K562 (cell line): ENCODE results near the gene TMEM120B. TPM values are rescaled to one million over a fixed set of nuclear protein-coding genes. Genes with fewer than 3 reads are reported as not detected.

ENCODE experiments used
- EHMT2 ChIP-seq: fragments of 450-650 bp; IDR thresholded peaks from 2 replicates; pipeline ENCODE4 v1.6.1; 2018; ENCODE audit warnings: antibody characterized with exemption
- GMEB1 ChIP-seq: fragments of 250-450 bp; sonication (Bioruptor Pico); IDR thresholded peaks from 2 replicates; pipeline ENCODE4 v1.4.0; 2020; ENCODE audit warnings: mild to moderate bottlenecking
- MEIS2 ChIP-seq: fragments of 450-650 bp; IDR thresholded peaks from 2 replicates; pipeline ENCODE4 v1.6.1; 2014; ENCODE audit warnings: mild to moderate bottlenecking; ENCODE audit not compliant: partially characterized antibody
- NR0B1 ChIP-seq: fragments of 450-650 bp; IDR thresholded peaks from one replicate; pipeline ENCODE4 v1.6.1; 2018; ENCODE audit warnings: mild to moderate bottlenecking, moderate library complexity; ENCODE audit not compliant: partially characterized antibody
- POLR2H ChIP-seq: IDR thresholded peaks from 2 replicates; pipeline ENCODE4 v1.6.1; 2016; ENCODE audit warnings: missing genetic modification characterization, low read depth, mild to moderate bottlenecking, control low read depth, missing compliant biosample characterization, moderate library complexity
- RAD21 ChIP-seq, 2 experiments: fragments of 250-450 bp in 1 of 2; fragments of 450-650 bp in 1 of 2; sonication (Bioruptor Pico) in 1 of 2; formaldehyde crosslinking in 1 of 2; IDR thresholded peaks in 1 of 2; conservative IDR thresholded peaks in 1 of 2; 2 replicates each; pipeline versions ENCODE4 v1.4.0 to v1.8.0; 2020 to 2022; ENCODE audit warnings: mild to moderate bottlenecking in 2 of 2, moderate library complexity in 1 of 2
- TARDBP ChIP-seq: fragments of 450-650 bp; IDR thresholded peaks from 2 replicates; pipeline ENCODE4 v1.6.1; 2016
- TRIM24 ChIP-seq, 2 experiments: fragments of 450-650 bp; IDR thresholded peaks; 2 replicates each; pipeline ENCODE4 v1.6.1; 2016
- XRCC5 ChIP-seq: fragments of 200-400 bp; formaldehyde crosslinking; IDR thresholded peaks from 2 replicates; pipeline ENCODE4 v1.6.1; 2017; ENCODE audit warnings: low read depth, mild to moderate bottlenecking, low read length
- ZNF592 ChIP-seq: fragments of 450-650 bp; IDR thresholded peaks from 2 replicates; pipeline ENCODE4 v1.6.1; 2017; ENCODE audit warnings: antibody characterized with exemption, mild to moderate bottlenecking
- ZSCAN29 ChIP-seq: fragments of 450-650 bp; IDR thresholded peaks from 2 replicates; pipeline ENCODE4 v1.6.1; 2017
- polyA plus RNA-seq, 8 experiments: library from polyadenylated mRNA; depleted of rRNA in 4 of 8; stranded (reverse) in 5 of 8; unstranded in 3 of 8; fragments of >200 nt; fragmentation: Nextera tagmentation in 2 of 8; fragmentation: Illumina TruSeq in 1 of 8; extraction: Ambion mirVana in 2 of 8; extraction: Trizol in 1 of 8; gene quantifications; 2 replicates each; pipeline versions ENCODE4 v1.2.1 to v1.2.3, GENCODE V29; 2011 to 2014; ENCODE audit warnings: inconsistent platforms in 1 of 8, missing spikeins in 1 of 8
- total RNA-seq, 7 experiments: library from RNA; depleted of rRNA in 6 of 7; stranded (reverse); fragments of >200 nt in 6 of 7; fragmentation: Illumina TruSeq in 2 of 7; extraction: Trizol in 2 of 7; gene quantifications; 2 replicates each; pipeline versions ENCODE4 v1.2.1 to v1.2.3, GENCODE V29; 2011 to 2021; ENCODE audit warnings: low replicate concordance in 1 of 7

TMEM120B gene
- total and polyA plus RNA-seq, 9 of the 15 experiments (the other 6 are each of a cell fraction or from before 2014, with no cell fraction given): 1.7 to 18.6 (median 7.4) TPM

GRCh38 chr12:121793838-121794533 is 81.4 kb downstream of the TMEM120B start (continued):
- TF ChIP-seq ZNF592: peak; percentile 92
- 0 out of 2 replicates have a peak, but pooled peaks have one; percentile 16 for TF ChIP-seq ZSCAN29
- no peak; a peak in 2 of 4 replicates for TF ChIP-seq TRIM24 (IDR thresholded peaks at IDR 0.05)
- TF ChIP-seq XRCC5: peak; percentile 99
- TF ChIP-seq POLR2H (tag): no peak
- TF ChIP-seq TARDBP: peak; percentile 86
- no peak for TF ChIP-seq NR0B1
- no peak for TF ChIP-seq EHMT2
- peak; percentile 98 for TF ChIP-seq RAD21 (CRISPR knock-in tag; conservative IDR thresholded peaks at IDR 0.05 in 1 of 2, IDR thresholded peaks at IDR 0.05 in 1 of 2)
- peak; percentile 40 for TF ChIP-seq MEIS2
- peak; percentile 91 for TF ChIP-seq GMEB1 (CRISPR knock-in tag)
